DMS53 treated with DMSO at 0.1 percent for 48 hours (cell line): ENCODE measurements around the gene PTCH1.

Experiments
- DNase-seq: peaks from one replicate; lab custom pipeline; 2025; ENCODE audit not compliant: unreplicated experiment; lab: John Stamatoyannopoulos, UW

PTCH1 gene

DNA sequence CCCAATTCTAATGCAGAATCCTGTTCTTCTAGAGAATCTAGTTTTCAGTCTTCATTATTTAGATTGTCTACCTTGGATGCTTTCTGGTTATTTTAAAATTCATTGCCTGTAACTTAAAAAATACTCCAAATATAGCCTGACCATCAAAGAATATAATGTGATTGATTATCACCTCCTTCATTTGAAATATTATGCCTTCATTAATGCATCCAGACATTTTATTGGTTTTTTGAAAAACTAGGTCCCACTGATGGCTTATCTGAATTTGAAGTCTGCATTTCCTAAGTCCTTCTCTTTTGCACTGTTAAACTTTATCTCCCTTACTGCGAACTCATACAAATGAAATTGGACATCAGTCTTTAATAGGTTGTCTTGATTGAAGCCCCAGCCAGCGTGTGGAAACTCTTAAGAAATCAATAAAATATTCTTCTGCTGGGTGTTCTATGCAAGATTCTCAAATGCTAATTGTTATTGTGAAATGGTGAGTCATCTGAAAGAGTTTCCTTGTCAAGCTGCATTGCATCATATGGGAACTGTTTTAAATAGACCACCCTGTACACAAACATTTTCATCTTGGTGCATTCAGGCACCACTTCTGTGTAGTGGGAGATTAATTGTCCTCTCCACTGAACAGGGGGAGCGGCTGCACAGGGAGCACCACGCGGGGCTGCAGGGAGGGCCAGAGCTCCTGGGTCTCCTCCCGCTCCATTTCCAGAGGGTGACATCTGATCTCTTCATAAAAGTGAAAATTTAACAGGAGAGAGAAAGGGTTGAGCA is 106.9 kb downstream of the PTCH1 start:
- no peak for DNase-seq

DNA sequence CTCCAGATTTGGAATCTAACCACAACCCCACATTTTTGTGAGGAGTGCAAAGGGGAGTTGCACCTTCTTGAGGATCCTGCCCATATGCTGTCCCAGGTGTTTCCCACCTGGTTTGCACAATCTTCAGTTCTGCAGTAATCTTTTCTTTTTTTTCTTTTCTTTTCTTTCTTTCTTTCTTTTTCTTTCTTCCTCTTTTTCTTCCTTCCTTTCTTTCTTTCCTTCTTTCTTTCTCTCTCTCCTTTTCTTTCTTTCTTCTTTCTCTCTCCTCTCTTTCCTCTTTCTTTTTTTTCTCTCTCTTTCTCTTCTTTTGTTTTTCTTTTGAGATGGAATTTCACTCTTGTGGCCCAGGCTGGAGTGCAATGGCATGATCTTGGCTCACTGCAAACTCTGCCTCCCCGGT is 109.2 kb downstream of the PTCH1 start:
- no peak for DNase-seq

DNA sequence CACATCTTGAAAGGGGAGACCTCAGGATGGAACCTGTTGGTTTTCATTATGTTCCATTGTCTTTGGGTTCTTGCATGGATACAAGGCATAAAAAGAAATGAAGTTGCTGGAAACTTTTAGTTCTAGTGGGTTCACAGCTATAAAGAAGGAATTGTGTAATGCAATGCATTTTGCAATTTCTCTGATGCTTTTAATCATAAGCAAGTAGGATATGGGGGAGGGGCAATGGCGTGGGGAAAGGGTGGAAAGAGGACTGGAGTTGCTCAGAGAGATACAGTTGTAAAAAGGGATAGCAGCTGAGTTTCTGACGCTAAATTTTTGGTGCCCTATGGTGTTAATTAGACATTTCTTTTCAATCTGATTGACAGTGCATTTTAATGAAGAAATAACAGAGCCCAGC is 110.7 kb downstream of the PTCH1 start:
- no peak for DNase-seq

DNA sequence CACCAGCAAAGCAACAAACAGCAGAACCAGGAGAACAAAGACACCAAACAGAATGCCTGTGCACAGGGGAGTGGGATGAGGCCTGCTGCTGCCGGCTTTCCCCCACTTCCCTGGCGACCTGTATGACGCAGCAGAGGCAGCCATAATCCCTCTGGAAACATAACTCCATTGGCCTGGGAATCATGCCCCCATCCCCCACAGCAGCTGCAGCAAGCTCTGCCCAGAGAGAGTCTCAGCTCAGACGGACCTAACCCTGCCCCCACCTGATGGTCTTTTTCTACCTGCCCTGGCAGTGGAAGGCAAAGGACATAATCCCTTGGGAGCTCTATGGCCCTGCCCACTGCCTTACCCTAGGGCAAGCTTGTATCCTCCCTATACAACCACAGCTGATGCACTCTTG is 117.5 kb downstream of the PTCH1 start:
- no peak for DNase-seq
